Sigmoid colon (tissue), 7 donors: ENCODE measurements around the gene MOB2. TPM values are rescaled to one million over a fixed set of nuclear protein-coding genes. Genes with fewer than 3 reads are reported as not detected.

Experiments
- DNase-seq: peaks from one replicate; pipeline ENCODE4 v3.0.0-alpha.2; 2019
- H3K27ac ChIP-seq, 4 donors: fragments of 200-600 bp; sonication (generic); one replicate each; pipeline ENCODE4 v1.5.1; 2016 to 2019; ENCODE audit warnings: mild to moderate bottlenecking in 1 of 4
- H3K27me3 ChIP-seq, 3 donors: fragments of 200-600 bp; sonication (generic); one replicate each; pipeline ENCODE4 v1.5.1; 2019; ENCODE audit warnings: mild to moderate bottlenecking in 1 of 3
- H3K36me3 ChIP-seq, 4 donors: fragments of 200-600 bp; sonication (generic); one replicate each; pipeline ENCODE4 v1.5.1; 2016 to 2019
- H3K4me1 ChIP-seq, 4 donors: fragments of 200-600 bp; sonication (generic); one replicate each; pipeline ENCODE4 v1.5.1; 2017 to 2019
- H3K4me3 ChIP-seq, 4 donors: fragments of 200-600 bp; sonication (generic); one replicate each; pipeline ENCODE4 v1.5.1; 2017 to 2019; ENCODE audit warnings: mild to moderate bottlenecking in 2 of 4, moderate library complexity in 1 of 4
- H3K9me3 ChIP-seq, 4 donors: fragments of 200-600 bp in 3 of 4; sonication (generic) in 3 of 4; one replicate each; pipeline versions ENCODE4 v1.5.1 to v1.6.1; 2013 to 2019
- CTCF ChIP-seq, 4 experiments: fragments of 450-650 bp in 3 of 4; fragments of 200-600 bp in 1 of 4; IDR thresholded peaks; one replicate each; pipeline ENCODE4 v1.5.1; 2016 to 2019; ENCODE audit warnings: antibody characterized with exemption in 4 of 4, mild to moderate bottlenecking in 3 of 4, moderate library complexity in 2 of 4
- EP300 ChIP-seq, 4 donors: sonication (generic); formaldehyde crosslinking; IDR thresholded peaks; one replicate each; pipeline ENCODE4 v1.6.1; 2017; ENCODE audit warnings: antibody characterized with exemption in 4 of 4
- POLR2A ChIP-seq, 2 donors: fragments of 450-650 bp; IDR thresholded peaks; one replicate each; pipeline ENCODE4 v1.6.1; 2016; ENCODE audit warnings: antibody characterized with exemption in 2 of 2, mild to moderate bottlenecking in 2 of 2, moderate library complexity in 2 of 2
- POLR2AphosphoS5 ChIP-seq, 4 donors: sonication (generic); formaldehyde crosslinking; IDR thresholded peaks; one replicate each; pipeline ENCODE4 v1.6.1; 2017; ENCODE audit warnings: antibody characterized with exemption in 4 of 4
- WGBS, 2 donors: extraction: QIAGEN DNeasy Blood & Tissue Kit; methylation state at CpG; one replicate each; pipeline ENCODE4 v1.1.7; 2013; 5-methylcytosine and 5-hydroxymethylcytosine counted together
- intact Hi-C: fragments of 100-400 bp; cut with DNase I; formaldehyde crosslinking; loops from one replicate; pipeline ENCODE4 v1.15.1; 2023
- polyA plus RNA-seq, 3 donors: library from polyadenylated mRNA; stranded (reverse); fragments of 200-250 nt; gene quantifications; one replicate each; pipeline ENCODE4 v1.2.3, GENCODE V29; 2013
- total RNA-seq, 4 donors: library from RNA; depleted of rRNA; stranded (reverse); fragments of >200 nt; gene quantifications; one replicate each; pipeline ENCODE4 v1.1.0, GENCODE V29; 2016
- donor health status: healthy with polysubstance abuse.
- donor health status: Bipolar disorder and iron deficiency.
- donor health status: healthy.

Gene MOB2
- total and polyA plus RNA-seq, 7 donors: 46.2 to 88.9 (median 68.6) TPM

DNA sequence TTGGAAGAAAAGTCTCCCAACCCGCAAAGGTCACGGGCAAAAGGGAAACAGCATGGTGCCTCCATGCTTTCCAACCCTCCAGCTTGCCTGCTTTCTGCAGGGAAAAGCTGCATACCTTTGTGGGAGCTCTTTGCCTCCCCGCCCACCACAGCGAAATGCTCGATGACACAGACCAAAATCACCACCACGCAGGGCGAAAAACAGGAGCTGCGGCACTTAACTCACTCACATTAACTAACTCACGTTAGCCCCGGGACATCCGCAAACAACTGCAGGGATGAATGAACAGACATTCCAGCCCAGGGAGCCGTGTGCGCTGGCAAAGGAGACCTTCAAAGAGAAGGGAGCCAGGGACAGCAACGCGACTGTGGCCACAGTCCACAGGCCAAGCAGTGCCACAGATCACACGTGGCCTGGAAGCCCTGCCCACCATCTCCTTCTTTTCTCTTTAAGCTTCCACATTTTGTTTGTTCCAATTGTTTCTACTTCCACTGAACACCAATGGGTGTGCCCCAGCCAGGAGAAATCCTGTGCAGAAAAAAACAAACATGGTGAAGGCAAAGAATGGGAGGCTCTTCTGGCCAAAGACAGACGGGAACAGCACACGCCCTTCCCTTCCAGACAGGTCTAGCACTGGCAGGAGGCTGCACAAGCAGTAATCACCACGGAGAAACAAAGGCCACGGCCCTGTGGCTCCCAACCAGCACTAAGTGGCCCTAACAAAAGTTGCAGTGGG is 46.2 kb upstream of the MOB2 start:
- Histone ChIP-seq H3K27ac (peak overlapping the region; percentile 62 to 77 (median 76)), H3K4me3 (no peak overlapping the region), H3K36me3 (peaks cover 0 to 21% (median 3%) of the 10 kb centered on the region in 4 donors), H3K4me1 (peaks cover 0 to 71% (median 55%) of the 10 kb centered on the region in 4 donors), H3K27me3 (peaks cover 0 to 1% (median 0%) of the 10 kb centered on the region in 3 donors), H3K9me3 (no peaks in the 10 kb centered on the region)
- intact Hi-C loops: no loop called here
- WGBS, 2 donors: 78 to 83% methylated on average over 20 of the region's 20 CpGs
- TF ChIP-seq EP300 (IDR thresholded peaks at IDR 0.05) (no peak), POLR2AphosphoS5 (IDR thresholded peaks at IDR 0.05) (peak in 1 of 4 donors; percentile 22), CTCF (IDR thresholded peaks at IDR 0.05) (no peak)
- DNase-seq: no peak

DNA sequence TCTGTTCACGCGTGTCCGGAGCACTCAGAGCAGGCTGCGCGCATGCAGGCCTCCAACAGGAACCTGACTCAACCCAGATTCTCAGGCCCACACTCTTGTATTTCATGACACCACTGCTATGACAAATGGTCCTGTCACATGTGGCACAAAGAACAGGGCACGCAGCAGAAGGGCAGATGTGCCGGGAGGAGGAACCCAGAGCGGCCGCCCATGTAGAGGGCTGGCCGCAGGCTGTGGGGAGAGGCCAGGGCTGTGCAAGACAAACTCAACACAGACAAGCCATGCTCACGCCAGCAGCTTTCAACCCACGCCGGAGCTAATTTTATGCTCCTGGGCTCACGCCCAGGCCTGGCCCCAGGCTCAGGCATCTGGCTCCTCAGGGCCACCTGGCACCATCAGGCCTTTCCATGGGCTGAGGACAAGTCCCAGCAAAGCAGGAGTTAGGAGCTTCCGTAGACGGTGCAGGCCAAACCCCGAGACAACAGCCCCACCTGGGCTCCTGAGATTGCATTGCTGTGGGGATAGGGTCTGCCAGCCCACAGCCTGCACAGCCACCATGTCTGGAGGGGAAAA is 45.5 kb upstream of the MOB2 start:
- Histone ChIP-seq H3K4me3 (no peak overlapping the region), H3K36me3 (peaks cover 0 to 21% (median 3%) of the 10 kb centered on the region in 4 donors), H3K9me3 (no peaks in the 10 kb centered on the region), H3K27ac (peak overlapping the region; percentile 62 to 77 (median 76)), H3K4me1 (peaks cover 0 to 67% (median 56%) of the 10 kb centered on the region in 4 donors), H3K27me3 (no peaks in the 10 kb centered on the region)
- 86 to 89% methylated on average over 17 of the region's 17 CpGs for WGBS, 2 donors
- intact Hi-C loops: no loop called here
- DNase-seq: peak; percentile 89
- TF ChIP-seq POLR2A (IDR thresholded peaks at IDR 0.05) (no peak), POLR2AphosphoS5 (IDR thresholded peaks at IDR 0.05) (peak in 3 of 4 donors; percentile 46 to 72 (median 59)), EP300 (IDR thresholded peaks at IDR 0.05) (no peak), CTCF (IDR thresholded peaks at IDR 0.05) (no peak)

DNA sequence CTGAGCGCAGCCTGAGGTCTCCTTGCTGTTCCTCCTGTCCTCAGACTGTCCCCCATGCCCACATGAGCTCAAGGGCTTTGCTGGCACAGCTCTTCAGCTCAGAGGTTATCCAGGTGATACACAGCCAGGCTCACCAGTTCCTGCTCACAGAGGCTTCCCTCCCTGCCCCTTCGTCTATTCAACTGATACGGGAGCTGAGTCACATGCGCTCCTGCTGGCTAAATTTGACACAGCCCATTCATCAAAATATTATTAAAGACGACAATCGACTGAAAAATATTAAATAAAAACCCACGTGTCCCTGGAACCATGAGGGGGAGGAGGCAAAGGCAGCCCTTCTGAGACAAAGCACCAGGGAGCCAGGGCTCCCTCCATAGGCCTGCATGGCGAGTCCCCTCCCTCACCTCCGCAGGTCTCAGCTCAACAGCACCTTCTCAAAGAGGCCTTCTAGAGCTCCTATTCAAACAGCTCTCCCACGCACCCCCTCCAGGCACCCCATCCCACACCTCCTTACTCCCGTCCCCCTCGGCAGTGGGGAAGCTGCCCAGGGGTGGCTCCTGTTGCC is 45.0 kb upstream of the MOB2 start:
- Histone ChIP-seq H3K27me3 (no peaks in the 10 kb centered on the region), H3K27ac (peak overlapping the region; percentile 62 to 77 (median 76)), H3K9me3 (no peaks in the 10 kb centered on the region), H3K36me3 (peaks cover 0 to 21% (median 3%) of the 10 kb centered on the region in 4 donors), H3K4me1 (peaks cover 0 to 67% (median 55%) of the 10 kb centered on the region in 4 donors), H3K4me3 (no peak overlapping the region)
- TF ChIP-seq POLR2AphosphoS5 (IDR thresholded peaks at IDR 0.05) (no peak), POLR2A (IDR thresholded peaks at IDR 0.05) (no peak), EP300 (IDR thresholded peaks at IDR 0.05) (no peak), CTCF (IDR thresholded peaks at IDR 0.05) (no peak)
- no peak for DNase-seq
- intact Hi-C loops: no loop called here
- WGBS, 2 donors: 85 to 90% methylated on average over 12 of the region's 12 CpGs

DNA sequence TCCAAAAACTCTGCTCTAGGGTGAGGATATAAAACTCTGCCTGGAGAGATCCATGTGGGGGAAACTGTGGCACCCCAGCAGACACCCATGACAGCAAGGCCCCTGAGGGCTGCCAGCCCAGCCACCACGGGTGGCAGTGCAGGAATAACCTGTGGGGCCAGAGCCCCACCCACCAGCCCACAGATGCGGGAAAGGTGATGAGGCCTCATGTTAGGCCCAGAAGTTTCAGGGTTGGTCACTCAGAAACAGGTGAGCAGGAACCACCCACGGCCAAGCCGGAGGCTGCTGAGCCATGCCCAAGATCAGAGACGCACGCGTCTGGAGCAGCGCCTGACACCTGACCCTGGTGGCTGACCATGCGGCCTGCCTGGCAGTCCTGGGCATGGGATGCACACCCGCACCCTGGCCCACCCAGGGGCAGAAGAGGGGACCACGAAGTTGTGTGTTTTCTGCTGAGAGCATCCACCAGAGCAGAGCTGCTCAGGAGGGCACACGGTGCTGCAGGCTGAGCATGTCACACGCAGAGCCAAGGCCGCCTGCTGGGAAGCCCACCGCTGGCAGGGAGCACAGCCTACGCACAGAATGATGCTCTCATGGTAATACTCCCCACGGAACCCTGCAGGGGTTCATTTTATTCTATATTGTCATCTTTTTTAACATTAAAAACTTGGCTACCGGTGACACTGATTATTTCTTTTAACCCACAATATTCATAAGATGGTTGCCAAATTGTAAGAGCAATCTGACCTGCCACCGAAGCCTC is 44.3 kb upstream of the MOB2 start:
- Histone ChIP-seq H3K4me3 (no peak overlapping the region), H3K27me3 (no peaks in the 10 kb centered on the region), H3K4me1 (peaks cover 0 to 63% (median 52%) of the 10 kb centered on the region in 4 donors), H3K36me3 (peaks cover 0 to 16% (median 3%) of the 10 kb centered on the region in 4 donors), H3K9me3 (no peaks in the 10 kb centered on the region), H3K27ac (peak overlapping the region in 3 of 4 donors; percentile 75 to 77 (median 77))
- intact Hi-C loops: no loop called here
- no peak for TF ChIP-seq POLR2AphosphoS5 (IDR thresholded peaks at IDR 0.05)
- no peak for TF ChIP-seq CTCF (IDR thresholded peaks at IDR 0.05)
- TF ChIP-seq EP300 (IDR thresholded peaks at IDR 0.05): no peak
- no peak for TF ChIP-seq POLR2A (IDR thresholded peaks at IDR 0.05)
- DNase-seq: no peak
- 91 to 94% methylated on average over 19 of the region's 19 CpGs for WGBS, 2 donors
